KOPT-K1 (cell line): ENCODE results near the gene CATSPER1.

Source experiments
- H3K27ac ChIP-seq: fragments of 200-600 bp; sonication (generic); 2 replicates; pipeline ENCODE4 v1.5.1; 2016; ENCODE audit warnings: antibody characterized with exemption, mild to moderate bottlenecking, low read depth, low read length; ENCODE audit not compliant: poor library complexity, severe bottlenecking
- H3K36me3 ChIP-seq: fragments of 200-600 bp; sonication (generic); 2 replicates; pipeline ENCODE4 v1.5.1; 2017; ENCODE audit warnings: antibody characterized with exemption, mild to moderate bottlenecking, low read length, moderate library complexity; ENCODE audit not compliant: insufficient read depth
- H3K9me3 ChIP-seq: fragments of 200-600 bp; sonication (generic); 2 replicates; pipeline ENCODE4 v1.5.1; 2017; ENCODE audit warnings: antibody characterized with exemption, low read length, mild to moderate bottlenecking; ENCODE audit not compliant: insufficient read depth, poor library complexity, severe bottlenecking

CATSPER1 gene

DNA sequence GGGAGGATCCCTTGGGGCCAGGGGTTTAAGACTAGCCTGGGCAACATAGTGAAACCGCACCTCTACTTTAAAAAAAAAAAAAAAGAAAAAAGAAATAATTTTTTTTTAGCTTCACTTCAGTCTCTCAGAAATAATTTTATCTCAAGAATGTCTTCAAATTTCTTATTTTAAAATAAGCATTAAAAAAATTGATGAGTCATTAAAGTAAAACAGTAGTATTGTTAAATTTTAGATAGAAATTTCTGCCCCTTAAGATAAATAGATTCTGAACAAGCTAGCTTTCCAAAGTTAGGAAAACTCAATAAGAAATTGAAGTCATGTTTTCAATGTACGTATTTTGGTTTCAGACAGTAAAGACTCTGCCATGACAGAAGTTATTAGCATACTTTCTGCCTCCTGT, 36.1 kb upstream of the CATSPER1 start:
- peaks cover 99% of the 10 kb centered on the region for H3K36me3 ChIP-seq
- H3K27ac ChIP-seq, result no peak overlapping the region
- H3K9me3 ChIP-seq, result no peaks in the 10 kb centered on the region

DNA sequence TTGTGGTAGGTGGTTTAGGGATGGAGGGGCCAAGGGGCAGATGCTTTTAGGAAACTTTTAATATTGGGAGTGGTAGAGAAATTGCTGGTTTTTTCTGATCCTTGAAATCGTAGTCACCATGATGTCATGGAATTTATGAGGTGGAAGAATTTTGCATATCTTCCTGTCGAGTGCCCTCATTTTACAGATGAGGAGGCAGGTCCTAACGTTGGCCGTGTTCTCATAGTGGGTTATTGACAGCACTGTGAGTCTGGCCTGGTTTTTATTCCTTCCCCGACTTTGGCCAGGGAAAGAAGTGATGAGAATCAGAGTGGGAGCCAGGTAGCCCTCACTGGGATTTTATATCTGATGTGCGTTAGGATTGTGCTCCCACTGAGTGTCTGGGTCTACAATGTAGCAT, 35.0 kb upstream of the CATSPER1 start:
- no peak overlapping the region for H3K27ac ChIP-seq
- no peaks in the 10 kb centered on the region for H3K9me3 ChIP-seq
- peaks cover 99% of the 10 kb centered on the region for H3K36me3 ChIP-seq

DNA sequence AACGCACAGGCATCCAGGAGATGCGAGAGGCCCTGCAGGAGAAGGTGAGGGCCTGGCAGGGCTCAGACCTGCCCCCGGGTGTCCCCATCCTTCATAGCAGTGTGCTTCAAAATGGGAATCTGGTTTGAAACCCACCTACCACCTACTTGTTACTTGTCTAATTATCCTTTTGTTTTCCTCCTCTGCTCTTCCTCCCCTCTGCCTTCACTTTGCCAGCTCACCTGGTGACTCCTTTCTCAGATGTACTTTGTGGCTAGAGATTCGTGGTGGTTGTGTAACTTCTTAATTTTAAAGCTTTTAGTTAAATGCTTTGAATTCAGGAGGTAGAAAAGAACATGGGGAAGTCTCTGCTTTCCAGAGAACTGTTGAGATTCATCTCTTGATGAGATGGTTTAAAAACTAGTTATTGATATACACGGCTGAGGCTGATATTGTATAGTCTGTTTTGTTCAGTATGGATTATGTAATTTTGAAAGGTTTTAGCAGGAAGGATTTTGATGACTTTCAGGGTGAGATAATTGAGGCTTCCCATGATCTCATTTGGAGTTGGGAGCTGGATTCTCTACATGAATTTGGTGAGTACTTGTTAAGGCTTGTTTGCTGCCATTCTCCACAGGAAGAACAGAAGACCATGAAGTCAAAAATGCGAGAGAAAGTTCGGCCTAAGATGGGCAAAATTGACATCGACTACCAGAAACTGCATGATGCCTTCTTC, 33.8 kb upstream of the CATSPER1 start:
- H3K36me3 ChIP-seq, result peaks cover 99% of the 10 kb centered on the region
- no peaks in the 10 kb centered on the region for H3K9me3 ChIP-seq
- H3K27ac ChIP-seq, result no peak overlapping the region

DNA sequence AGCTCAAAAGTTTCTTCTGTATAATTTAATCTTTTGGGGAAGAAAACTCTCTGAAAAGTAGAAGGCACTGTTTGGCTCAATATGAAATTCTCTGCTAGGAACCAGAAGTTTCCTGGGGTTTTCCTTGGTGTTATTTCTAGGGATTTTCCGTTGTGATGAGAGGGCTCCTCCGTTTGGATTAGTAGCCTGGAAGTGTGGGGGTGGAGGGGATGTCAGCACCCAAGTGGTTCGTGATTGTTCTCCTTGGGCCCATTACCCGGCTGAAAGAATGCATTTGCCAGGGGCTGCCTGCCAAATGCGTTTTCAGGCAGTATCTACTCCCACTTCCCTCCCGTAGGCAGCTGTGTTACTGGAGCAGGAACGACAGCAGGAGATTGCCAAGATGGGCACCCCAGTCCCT, 30.2 kb upstream of the CATSPER1 start:
- no peak overlapping the region for H3K27ac ChIP-seq
- H3K36me3 ChIP-seq, result peaks cover 83% of the 10 kb centered on the region
- H3K9me3 ChIP-seq, result no peaks in the 10 kb centered on the region

DNA sequence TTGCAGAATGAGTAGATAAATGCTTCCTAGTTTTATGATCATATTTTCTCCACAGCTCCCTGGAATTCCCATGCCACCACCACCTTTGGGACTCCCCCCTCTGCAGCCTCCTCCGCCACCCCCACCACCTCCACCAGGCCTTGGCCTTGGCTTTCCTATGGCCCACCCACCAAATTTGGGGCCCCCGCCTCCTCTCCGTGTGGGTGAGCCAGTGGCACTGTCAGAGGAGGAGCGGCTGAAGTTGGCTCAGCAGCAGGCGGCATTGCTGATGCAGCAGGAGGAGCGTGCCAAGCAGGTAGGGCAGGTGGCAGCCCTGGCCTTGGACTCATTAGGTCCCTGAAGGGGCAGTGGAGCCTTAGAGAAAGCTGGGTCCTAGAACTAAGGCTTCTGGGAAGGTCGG, 28.7 kb upstream of the CATSPER1 start:
- H3K27ac ChIP-seq, result no peak overlapping the region
- no peaks in the 10 kb centered on the region for H3K9me3 ChIP-seq
- peaks cover 68% of the 10 kb centered on the region for H3K36me3 ChIP-seq

DNA sequence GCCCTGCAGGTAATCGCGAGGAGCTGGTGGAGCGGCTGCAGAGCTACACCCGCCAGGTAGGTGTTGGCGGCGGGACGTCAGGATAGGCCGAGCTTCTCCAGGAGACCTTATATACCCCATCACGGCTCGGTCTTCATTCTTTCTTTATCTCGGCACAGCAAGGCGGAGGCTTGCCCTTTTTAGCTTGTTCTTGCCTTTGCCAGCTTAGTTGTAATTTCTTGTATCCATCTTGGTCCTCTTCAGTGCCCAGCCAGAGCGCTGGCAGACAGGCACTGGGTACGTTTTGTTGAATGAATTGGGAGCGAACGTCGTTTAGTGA, 26.3 kb upstream of the CATSPER1 start:
- Histone ChIP-seq H3K9me3 (no peaks in the 10 kb centered on the region), H3K36me3 (peaks cover 44% of the 10 kb centered on the region), H3K27ac (peak overlapping the region; percentile 86)

DNA sequence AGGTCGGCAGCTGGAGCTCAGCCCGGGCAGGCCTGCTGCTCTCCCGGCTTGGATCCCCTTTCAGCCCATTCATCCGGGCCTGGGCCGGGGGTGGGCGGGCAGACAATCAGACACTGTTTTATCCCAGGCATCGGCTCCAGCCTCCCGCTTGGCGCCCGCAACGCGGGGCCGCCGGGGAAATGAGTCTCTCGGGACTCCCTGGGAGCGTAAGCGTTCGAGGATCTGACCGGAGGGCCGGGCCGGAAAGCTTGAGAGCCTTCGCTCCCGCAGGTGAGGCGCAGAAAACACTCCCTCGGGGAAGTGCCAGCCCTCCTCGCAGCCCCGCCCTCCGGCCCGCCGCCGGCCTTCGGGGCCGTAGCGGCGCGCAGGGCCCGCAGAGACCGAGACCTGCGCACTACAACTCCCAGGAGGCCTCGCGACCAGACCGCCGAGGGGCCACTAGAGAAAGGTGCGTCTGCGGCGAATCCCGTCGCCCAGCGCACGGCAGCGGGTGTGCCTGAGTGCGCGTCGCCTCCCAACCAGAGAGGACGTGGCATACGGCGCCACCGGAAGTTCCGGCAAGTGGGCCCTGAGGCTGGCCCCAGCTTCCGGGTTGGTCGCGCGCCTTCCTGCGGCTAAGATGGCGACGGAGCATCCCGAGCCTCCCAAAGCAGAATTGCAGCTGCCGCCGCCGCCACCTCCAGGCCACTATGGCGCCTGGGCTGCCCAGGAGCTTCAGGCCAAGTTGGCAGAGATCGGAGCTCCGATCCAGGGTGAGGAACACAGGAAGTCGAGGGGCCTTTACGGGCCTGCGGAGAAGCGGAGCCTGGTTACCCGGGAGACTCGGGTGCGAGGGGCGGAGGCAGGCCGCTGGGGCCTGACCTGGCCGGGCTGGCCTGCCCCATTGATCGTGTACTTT, 25.7 kb upstream of the CATSPER1 start, which contains the start of gene SF3B2:
TSS of gene SF3B2 (plus strand) at position 599 of the 898 bp plus-strand sequence. CDS start at position 620, 21 bp downstream.
- Histone ChIP-seq H3K9me3 (no peaks in the 10 kb centered on the region), H3K36me3 (peaks cover 38% of the 10 kb centered on the region), H3K27ac (peak within 1 kb of the TSS; percentile 86)

DNA sequence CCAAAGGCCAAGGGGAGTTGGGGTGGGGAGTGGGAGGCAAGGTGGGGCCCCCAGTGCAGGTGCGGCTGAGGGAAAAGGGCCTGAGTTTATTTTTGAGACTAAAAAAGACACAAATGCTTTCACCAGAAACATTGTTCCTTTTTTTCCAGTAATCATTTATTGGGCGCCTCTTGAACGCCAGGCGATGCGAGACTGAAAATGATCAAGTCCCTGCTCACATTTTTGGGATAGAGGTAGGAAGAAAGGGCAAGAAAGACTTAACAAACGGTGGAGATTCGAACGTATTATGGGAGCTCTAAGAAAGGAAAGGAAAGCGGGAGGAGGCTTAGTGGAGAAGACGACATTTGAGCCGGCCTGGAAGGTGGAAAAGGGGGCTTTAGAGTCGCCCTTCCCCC, 25.1 kb upstream of the CATSPER1 start:
- Histone ChIP-seq H3K27ac (peak overlapping the region; percentile 86), H3K9me3 (no peaks in the 10 kb centered on the region), H3K36me3 (peaks cover 32% of the 10 kb centered on the region)

DNA sequence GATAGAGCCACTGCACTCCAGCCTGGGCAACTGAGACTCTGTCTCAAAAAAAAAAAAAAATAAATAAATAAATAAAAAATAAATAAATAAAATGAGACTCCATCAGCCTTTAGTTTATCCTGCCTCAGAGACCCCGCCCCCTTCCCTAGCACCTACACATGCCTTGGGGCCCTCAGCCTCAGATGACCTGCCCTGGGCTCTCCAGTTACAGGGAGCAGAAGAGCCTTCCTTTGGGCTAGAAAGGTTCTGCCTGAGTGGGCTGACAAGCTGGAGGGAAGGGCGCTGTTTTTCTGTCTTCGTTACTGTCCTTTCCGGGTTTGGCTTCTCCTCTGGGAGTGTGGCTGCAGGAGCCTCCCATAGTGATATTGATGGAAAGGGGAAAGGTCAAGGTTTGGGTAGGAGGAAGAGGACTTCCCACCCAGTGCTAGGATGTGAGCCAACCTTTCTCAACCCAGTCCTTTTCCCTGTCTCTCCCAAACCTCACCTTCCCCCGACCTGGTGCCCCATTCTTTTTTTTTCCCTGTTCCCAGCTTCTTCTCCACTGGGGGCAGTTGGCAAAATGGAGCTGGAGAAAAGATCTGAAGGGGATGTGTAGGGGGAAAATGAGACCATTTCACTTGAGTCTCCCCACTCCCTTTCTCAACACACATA, 24.4 kb upstream of the CATSPER1 start:
- H3K36me3 ChIP-seq, result peaks cover 25% of the 10 kb centered on the region
- peak overlapping the region; percentile 86 for H3K27ac ChIP-seq
- no peaks in the 10 kb centered on the region for H3K9me3 ChIP-seq

DNA sequence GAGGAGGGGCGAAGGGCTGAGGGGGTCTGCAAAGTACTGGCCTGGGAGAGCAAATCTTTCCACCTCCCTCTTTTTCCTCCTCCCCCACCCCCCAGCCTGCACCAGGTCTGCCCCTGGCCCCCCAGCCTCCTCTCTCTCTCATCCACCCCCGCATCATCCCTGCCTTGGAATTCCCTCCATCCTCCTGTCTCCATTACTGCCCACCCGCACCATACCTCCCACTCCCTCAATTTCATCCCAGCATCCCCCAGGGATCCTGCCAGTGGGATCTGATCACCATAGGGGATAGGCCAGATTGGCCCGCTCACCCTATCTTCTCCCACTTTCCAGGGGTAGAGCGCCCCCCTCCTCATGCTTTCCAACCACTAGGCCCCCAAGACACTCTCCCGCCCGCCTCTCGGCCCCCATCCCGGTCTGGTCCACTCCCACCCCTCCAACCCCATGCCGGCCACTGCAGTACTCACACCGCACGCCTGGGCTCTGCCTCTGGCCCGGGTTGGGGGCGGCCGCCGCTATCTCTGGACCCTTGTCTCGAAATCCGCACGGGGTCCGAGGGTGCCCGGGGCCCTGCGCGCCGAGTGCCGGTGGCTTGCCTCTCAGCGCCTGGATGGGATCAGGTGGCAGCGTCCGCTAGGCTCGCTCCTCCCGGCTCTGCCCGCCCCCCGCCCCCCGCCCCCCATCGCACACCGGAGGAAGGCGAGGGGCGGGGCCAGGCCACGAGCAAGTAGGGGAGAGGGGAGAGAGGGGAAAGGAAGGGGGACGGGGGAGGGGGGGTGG, 22.5 kb upstream of the CATSPER1 start, which contains the start of gene GAL3ST3:
TSS of gene GAL3ST3 (minus strand) at position 615 of the 777 bp plus-strand sequence. CDS start 3,746 bp downstream, outside the sequence.
- H3K36me3 ChIP-seq, result peaks cover 6% of the 10 kb centered on the region; the same call in 1 of the 2 replicates
- H3K9me3 ChIP-seq, result no peaks in the 10 kb centered on the region
- H3K27ac ChIP-seq, result no peak within 1 kb of the TSS

DNA sequence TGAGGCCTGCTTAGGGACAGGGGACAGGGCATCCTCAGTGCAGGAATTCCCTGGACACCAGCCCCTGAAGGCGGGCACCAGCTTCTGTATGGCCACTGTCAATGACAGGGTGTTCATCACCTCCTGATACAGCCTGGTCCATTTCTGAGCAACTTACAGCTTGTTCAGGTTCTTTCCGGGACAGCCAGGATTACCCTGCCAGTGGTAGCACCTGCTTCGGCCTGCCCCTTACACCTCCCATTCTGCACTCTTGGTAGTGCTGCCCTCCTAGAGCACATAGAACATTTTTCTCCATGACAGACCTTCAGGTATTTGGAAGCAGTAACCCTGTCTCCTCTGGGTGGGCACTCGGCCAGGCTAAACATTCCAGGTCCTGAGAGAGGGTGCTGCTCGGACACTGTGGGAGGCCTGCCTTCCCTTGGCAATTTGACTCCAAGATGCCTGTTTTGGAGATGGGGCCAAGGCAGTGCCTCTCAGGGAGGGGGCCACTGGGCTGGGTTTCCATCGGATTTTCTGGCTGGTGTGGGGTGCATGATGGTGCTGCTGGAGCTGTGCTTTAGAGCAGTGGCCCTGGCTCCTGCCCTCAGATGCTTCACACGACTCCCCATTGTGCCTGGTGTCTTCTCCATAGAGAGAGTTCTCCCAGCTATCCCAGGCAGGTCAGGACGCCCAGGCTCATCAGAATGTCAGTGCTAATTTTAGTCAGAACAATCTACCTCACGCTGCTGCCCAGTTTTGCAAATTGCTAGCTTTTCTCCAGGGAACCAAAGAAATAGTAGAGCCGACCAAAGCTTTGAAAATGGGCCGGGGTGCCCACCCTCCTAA, 21.5 kb upstream of the CATSPER1 start:
- H3K9me3 ChIP-seq, result no peaks in the 10 kb centered on the region
- no peak overlapping the region for H3K27ac ChIP-seq

DNA sequence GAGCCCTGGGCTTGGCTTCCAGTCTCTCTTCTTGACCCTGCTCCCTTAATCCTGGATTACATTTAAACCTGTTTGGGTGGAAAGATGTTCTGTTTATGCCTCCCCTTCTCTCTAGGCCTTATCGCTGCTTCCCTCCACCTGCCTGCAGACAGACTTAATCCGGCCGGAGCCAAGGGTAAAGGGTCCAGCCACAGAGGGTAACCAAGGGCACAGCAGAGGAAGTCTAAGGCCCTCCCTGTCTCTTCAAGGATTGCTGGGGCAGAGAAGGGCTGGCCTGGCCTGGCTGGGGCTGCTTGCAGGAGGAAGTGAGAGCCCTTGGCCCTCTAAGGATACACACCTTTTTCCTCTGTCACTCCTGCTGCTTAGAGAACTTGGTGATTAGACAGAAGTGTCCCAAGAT, 20.6 kb upstream of the CATSPER1 start:
- Histone ChIP-seq H3K36me3 (no peaks in the 10 kb centered on the region), H3K9me3 (no peaks in the 10 kb centered on the region), H3K27ac (no peak overlapping the region)

More for the DNA sequence above, 21.5 kb upstream of the CATSPER1 start:
- no peaks in the 10 kb centered on the region for H3K36me3 ChIP-seq

DNA sequence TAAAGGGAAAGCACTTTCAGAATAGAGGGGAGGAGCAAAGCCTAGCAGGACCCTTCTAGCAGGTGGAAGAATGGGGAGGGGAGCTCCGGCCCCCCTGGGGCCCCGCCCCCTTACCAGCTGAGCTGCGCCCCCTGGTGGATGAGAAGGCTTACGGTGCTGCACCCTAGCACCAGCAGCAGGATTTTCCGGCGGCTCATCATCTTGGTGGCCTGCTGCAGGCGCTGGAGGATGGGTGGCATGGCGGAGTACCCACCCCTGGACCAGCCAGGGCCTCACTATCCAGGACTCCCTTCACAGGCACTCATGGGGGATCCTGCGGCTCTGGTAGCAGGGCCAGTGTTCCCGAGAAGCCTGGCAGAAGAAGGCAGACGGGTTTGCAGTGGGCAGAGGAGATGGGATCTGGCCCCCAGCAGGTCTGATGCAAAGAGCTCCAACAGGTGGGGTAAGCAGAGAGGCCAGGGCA, 18.9 kb upstream of the CATSPER1 start:
- Histone ChIP-seq H3K27ac (no peak overlapping the region), H3K36me3 (no peaks in the 10 kb centered on the region), H3K9me3 (no peaks in the 10 kb centered on the region)

DNA sequence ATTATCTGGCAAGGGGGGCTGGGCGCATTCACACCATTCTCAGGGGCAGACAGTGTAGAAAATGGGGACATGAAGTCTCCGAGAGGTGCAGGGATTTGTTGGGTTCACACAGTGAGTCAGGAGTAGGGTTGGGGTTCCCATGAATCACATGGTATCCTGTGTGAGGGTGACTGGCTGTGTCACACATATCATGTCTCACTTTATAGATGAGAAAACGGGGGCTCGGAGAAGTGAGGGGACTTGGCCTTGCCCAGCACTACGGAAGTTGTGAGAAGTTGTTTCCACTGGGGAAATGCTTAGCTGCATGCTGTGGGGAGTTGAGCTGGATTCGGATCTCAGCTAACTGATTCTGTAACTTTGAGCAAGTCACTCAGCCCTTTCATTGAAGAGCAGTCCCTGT, 18.5 kb upstream of the CATSPER1 start:
- Histone ChIP-seq H3K36me3 (no peaks in the 10 kb centered on the region), H3K27ac (no peak overlapping the region), H3K9me3 (no peaks in the 10 kb centered on the region)
